ENCODE results near the gene VPS35L. TPM values are rescaled to one million over a fixed set of nuclear protein-coding genes. Genes with fewer than 3 reads are reported as not detected.

Gene VPS35L
- total and polyA plus RNA-seq, 2 of the 13 experiments (the other 11 are each of a cell fraction or from before 2014, with no cell fraction given) = 1.4 to 1.6 TPM

DNA sequence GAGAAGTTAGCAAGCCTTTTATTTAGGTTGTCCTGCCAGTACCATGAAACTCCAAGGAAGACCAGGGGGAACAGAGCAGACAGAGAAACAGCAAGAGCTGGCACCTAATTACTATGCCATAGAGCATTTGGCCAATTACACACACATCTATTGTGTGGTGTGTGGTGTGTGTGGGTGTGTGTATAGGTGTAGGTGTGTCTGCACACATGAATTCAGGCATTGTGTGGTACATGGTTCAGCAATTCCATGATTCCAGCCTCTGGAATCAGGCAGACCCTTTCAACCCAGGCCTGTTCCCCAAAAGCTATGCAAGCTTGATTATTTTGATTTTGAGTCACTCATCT lies 188.3 kb downstream of the VPS35L start (continued):
- TF ChIP-seq LCORL (IDR thresholded peaks at IDR 0.05) (no peak), LCORL (CRISPR knock-in tag; IDR thresholded peaks at IDR 0.05) (no peak), HMGXB4 (CRISPR knock-in tag; IDR thresholded peaks at IDR 0.05; ENCODE audit: borderline replicate concordance in 1 of 2, low read depth in 1 of 2) (no peak)
- TF ChIP-seq, protein P1, sequence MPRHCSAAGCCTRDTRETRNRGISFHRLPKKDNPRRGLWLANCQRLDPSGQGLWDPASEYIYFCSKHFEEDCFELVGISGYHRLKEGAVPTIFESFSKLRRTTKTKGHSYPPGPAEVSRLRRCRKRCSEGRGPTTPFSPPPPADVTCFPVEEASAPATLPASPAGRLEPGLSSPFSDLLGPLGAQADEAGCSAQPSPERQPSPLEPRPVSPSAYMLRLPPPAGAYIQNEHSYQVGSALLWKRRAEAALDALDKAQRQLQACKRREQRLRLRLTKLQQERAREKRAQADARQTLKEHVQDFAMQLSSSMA (CRISPR knock-in tag; IDR thresholded peaks at IDR 0.05) = peak; percentile 66; the same call in 1 of the 2 replicates
- TF ChIP-seq, protein P2, sequence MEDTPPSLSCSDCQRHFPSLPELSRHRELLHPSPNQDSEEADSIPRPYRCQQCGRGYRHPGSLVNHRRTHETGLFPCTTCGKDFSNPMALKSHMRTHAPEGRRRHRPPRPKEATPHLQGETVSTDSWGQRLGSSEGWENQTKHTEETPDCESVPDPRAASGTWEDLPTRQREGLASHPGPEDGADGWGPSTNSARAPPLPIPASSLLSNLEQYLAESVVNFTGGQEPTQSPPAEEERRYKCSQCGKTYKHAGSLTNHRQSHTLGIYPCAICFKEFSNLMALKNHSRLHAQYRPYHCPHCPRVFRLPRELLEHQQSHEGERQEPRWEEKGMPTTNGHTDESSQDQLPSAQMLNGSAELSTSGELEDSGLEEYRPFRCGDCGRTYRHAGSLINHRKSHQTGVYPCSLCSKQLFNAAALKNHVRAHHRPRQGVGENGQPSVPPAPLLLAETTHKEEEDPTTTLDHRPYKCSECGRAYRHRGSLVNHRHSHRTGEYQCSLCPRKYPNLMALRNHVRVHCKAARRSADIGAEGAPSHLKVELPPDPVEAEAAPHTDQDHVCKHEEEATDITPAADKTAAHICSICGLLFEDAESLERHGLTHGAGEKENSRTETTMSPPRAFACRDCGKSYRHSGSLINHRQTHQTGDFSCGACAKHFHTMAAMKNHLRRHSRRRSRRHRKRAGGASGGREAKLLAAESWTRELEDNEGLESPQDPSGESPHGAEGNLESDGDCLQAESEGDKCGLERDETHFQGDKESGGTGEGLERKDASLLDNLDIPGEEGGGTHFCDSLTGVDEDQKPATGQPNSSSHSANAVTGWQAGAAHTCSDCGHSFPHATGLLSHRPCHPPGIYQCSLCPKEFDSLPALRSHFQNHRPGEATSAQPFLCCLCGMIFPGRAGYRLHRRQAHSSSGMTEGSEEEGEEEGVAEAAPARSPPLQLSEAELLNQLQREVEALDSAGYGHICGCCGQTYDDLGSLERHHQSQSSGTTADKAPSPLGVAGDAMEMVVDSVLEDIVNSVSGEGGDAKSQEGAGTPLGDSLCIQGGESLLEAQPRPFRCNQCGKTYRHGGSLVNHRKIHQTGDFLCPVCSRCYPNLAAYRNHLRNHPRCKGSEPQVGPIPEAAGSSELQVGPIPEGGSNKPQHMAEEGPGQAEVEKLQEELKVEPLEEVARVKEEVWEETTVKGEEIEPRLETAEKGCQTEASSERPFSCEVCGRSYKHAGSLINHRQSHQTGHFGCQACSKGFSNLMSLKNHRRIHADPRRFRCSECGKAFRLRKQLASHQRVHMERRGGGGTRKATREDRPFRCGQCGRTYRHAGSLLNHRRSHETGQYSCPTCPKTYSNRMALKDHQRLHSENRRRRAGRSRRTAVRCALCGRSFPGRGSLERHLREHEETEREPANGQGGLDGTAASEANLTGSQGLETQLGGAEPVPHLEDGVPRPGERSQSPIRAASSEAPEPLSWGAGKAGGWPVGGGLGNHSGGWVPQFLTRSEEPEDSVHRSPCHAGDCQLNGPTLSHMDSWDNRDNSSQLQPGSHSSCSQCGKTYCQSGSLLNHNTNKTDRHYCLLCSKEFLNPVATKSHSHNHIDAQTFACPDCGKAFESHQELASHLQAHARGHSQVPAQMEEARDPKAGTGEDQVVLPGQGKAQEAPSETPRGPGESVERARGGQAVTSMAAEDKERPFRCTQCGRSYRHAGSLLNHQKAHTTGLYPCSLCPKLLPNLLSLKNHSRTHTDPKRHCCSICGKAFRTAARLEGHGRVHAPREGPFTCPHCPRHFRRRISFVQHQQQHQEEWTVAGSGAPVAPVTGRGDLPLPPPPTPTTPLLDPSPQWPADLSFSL (CRISPR knock-in tag; IDR thresholded peaks at IDR 0.05) = peak; percentile 90

All from HepG2 (cell line).